K562 (cell line): ENCODE measurements around the gene VRK1.

Experiments
- ARID4B ChIP-seq: sonication (generic); formaldehyde crosslinking; IDR thresholded peaks from 2 replicates; pipeline ENCODE4 v1.8.0; 2022; ENCODE audit warnings: mild to moderate bottlenecking, missing genetic modification reagents
- ASH1L ChIP-seq: fragments of 450-650 bp; IDR thresholded peaks from 2 replicates; pipeline ENCODE4 v1.6.1; 2018; ENCODE audit warnings: borderline replicate concordance, mild to moderate bottlenecking, low read depth; ENCODE audit not compliant: partially characterized antibody
- CTCF ChIP-seq, 3 experiments: IDR thresholded peaks in 2 of 3; conservative IDR thresholded peaks in 1 of 3; 2 replicates each; pipeline ENCODE4 v1.5.1; 2011 to 2012; ENCODE audit warnings: low read length in 3 of 3, mild to moderate bottlenecking in 3 of 3, control low read depth in 2 of 3, improper control_type of control experiment in 1 of 3, inconsistent platforms in 1 of 3, low read depth in 1 of 3, mixed read lengths in 1 of 3, moderate library complexity in 1 of 3; ENCODE audit not compliant: insufficient read depth in 2 of 3
- MBD1 ChIP-seq: fragments of 250-450 bp; sonication (Bioruptor Pico); IDR thresholded peaks from 2 replicates; pipeline ENCODE4 v1.8.0; 2022; ENCODE audit warnings: inconsistent platforms
- POLR2AphosphoS5 ChIP-seq: IDR thresholded peaks from 2 replicates; pipeline ENCODE4 v1.6.1; 2011; ENCODE audit warnings: mild to moderate bottlenecking, low read depth, low read length, moderate library complexity; ENCODE audit not compliant: control insufficient read depth, insufficient read depth
- SOX6 ChIP-seq: fragments of 450-650 bp; IDR thresholded peaks from 2 replicates; pipeline ENCODE4 v1.6.1; 2014; ENCODE audit warnings: mild to moderate bottlenecking
- ZEB2 ChIP-seq: fragments of 450-650 bp; IDR thresholded peaks from 2 replicates; pipeline ENCODE4 v1.6.1; 2016
- ZNF133 ChIP-seq: fragments of 250-450 bp; sonication (Bioruptor Pico); IDR thresholded peaks from 2 replicates; pipeline ENCODE4 v1.4.0; 2020; ENCODE audit warnings: mild to moderate bottlenecking
- ZNF436 ChIP-seq: fragments of 250-450, 450-650 bp; sonication (Bioruptor Pico); formaldehyde crosslinking; IDR thresholded peaks from 2 replicates; pipeline ENCODE4 v1.7.0; 2020; ENCODE audit warnings: mild to moderate bottlenecking
- ZNF583 ChIP-seq: fragments of 250-450 bp; sonication (Bioruptor Pico); IDR thresholded peaks from 2 replicates; pipeline ENCODE4 v1.4.0; 2020

- TF ChIP-seq POLR2AphosphoS5 (no peak), CTCF (IDR thresholded peaks at IDR 0.05 in 2 of 3, conservative IDR thresholded peaks at IDR 0.05 in 1 of 3; ENCODE audit: insufficient read depth in 2 of 3, low read depth in 1 of 3, low read length in 3 of 3) (no peak), ASH1L (no peak), ZEB2 (no peak), ZNF583 (CRISPR knock-in tag) (no peak), ARID4B (no peak), ZNF436 (CRISPR knock-in tag) (no peak), ZNF133 (CRISPR knock-in tag) (no peak), MBD1 (CRISPR knock-in tag) (no peak), SOX6 (no peak)
These were observed 125.8 kb downstream of the VRK1 start for GRCh38 chr14:96922986-96923385.
